Loucy (cell line): ENCODE measurements around the gene LRIG1.
A peak's percentile ranks its signal among the peaks of the same experiment; 100 is the strongest.

Experiments
- CTCF ChIP-seq: fragments of 200-600 bp; sonication (generic); conservative IDR thresholded peaks from 2 replicates; pipeline ENCODE4 v1.5.1; 2014; ENCODE audit warnings: mild to moderate bottlenecking, antibody characterized with exemption, low read length
- EZH2phosphoT487 ChIP-seq: fragments of 200-600 bp; IDR thresholded peaks from 2 replicates; pipeline ENCODE4 v1.6.1; 2018; ENCODE audit warnings: antibody characterized with exemption, mild to moderate bottlenecking, moderate library complexity, borderline replicate concordance

GRCh38 chr3:66407611-66408218 lies 93.1 kb downstream of the LRIG1 start:
- peak; percentile 98 for TF ChIP-seq CTCF
- TF ChIP-seq EZH2phosphoT487: no peak
